Erythroblast (primary cell): ENCODE measurements around the gene PIP4K2A.
A peak's percentile ranks its signal among the peaks of the same experiment; 100 is the strongest.

Experiments
- DNase-seq, 2 experiments: peaks; one replicate each; lab custom pipeline; 2025; lab: John Stamatoyannopoulos, UW
- GATA1 ChIP-seq: IDR thresholded peaks from 2 replicates; pipeline ENCODE4 v1.6.1; 2011; ENCODE audit warnings: low read depth, mild to moderate bottlenecking, control low read depth, low read length, moderate library complexity
- POLR2A ChIP-seq: IDR thresholded peaks from 2 replicates; pipeline ENCODE4 v1.6.1; 2011; ENCODE audit warnings: mild to moderate bottlenecking, low read length

The PIP4K2A gene

DNA sequence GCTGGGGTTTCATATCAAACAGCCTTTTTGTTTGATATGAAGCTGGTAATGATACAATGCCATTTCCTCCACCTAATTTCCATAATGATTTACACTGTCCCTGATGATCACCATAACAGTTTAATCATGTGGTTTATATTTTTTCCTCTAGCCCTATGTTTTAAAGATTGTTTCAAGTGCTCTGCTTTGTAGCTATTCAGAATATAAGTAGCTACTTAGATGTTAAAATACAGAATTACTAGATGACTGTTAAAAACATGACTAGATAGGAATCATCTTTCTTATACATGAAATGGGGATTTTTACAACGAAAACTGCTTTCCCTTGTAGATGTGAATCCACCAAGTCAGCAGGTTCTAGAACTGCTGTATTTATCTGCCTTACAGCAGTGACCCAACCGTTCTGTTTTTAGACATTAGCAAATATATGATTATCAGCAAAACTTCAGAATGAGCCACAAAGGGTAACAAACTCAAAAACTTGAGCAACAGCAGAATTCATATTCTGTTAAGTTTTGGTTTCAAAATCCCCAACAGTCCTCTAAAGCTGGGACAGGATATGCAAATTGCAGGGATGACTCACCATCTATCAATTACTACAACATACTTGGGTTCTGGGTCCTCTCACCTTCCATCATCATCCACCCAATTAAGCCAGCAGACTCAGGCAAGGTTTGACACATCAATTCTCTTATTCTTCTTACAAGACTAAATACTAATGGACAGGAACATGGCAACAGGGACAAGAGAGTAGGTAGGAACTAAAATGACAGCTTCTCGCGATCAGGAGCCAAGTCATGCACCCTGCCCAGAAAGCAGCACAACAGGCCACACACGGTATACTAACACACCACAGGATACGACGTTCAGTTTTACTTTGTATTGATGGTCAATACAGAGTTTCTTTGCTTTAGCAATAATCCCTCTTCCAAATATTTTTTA, 83.9 kb downstream of the PIP4K2A start:
- TF ChIP-seq POLR2A (no peak), GATA1 (no peak)
- DNase-seq, result peak; percentile 73 to 88

DNA sequence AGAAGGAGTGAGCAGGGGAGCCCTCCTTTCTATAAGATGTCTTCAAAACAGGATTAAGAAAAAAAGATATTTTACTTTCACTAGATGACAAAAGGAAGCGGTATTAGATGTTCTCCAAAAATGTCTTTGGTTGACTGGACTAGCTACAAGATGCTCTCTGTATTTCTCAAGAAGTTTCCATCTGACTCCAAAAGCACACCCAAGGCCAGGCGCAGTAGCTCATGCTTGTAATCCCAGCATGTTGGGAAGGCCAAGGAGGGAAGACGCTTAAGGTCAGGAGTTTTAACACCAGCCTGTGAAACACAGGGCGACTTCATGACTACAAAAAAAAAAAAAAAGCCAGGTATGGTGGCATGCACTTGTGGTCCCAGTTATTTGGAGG, 84.5 kb downstream of the PIP4K2A start:
- DNase-seq, result peak in 1 of 2 experiments; percentile 44
- TF ChIP-seq POLR2A (no peak), GATA1 (no peak)

DNA sequence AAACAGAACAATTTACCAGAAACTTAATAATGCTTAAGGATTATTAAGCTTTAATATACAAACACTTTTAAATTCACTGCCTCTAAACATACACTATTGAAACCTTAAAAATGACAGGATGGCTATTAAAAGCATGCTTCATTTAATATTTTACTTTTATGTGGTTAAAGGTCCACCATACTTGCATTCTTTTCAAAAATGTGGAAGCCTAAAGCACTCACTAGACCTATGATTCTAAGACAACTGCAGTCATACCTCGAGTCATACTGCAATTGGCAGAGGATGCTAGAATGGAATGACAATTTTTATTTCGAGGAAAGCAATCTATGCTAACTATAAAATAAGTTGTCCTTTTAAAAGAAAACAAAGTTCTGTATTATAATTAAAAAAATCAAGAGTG, 85.3 kb downstream of the PIP4K2A start:
- DNase-seq, result peak in 1 of 2 experiments; percentile 27
- no peak for TF ChIP-seq POLR2A
- TF ChIP-seq GATA1, result no peak

DNA sequence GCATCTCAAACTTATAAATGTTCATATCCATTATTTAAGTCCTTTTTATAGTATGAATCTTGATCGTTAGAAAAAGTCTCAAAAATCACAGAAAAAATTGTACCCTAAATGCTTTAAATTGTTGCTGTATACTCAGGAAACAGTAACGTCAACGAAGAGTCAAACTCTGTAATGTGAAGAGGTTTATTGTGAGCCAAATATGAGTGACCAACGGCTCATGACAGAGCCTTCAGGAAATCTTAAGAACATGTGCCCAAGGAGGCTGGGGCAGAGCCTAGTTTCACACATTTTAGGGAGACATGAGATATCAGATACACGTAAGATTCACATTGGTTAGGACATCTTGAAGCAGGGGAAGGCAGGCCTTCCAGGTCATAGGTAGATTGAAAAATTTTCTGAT, 86.1 kb downstream of the PIP4K2A start:
- no peak for TF ChIP-seq GATA1
- TF ChIP-seq POLR2A, result no peak
- DNase-seq, result no peak

DNA sequence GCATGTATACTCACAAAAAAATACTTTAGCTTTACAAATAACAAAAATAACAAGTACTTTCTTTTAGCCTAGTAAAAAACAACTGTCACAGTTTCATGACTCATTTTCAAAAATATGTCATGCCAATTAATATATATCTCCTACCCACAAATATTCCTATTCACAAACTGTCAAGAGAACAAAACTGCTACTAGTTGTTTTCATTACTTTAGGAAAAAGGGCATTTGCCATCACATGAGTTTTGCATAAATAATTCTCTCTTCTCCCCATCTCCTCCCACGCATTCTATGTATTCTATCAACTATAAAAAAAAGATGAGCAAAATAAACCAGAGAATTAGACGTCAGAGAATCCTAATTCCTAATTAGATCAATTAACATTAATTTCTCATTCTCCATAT, 87.6 kb downstream of the PIP4K2A start:
- no peak for DNase-seq
- TF ChIP-seq POLR2A (no peak), GATA1 (no peak)

DNA sequence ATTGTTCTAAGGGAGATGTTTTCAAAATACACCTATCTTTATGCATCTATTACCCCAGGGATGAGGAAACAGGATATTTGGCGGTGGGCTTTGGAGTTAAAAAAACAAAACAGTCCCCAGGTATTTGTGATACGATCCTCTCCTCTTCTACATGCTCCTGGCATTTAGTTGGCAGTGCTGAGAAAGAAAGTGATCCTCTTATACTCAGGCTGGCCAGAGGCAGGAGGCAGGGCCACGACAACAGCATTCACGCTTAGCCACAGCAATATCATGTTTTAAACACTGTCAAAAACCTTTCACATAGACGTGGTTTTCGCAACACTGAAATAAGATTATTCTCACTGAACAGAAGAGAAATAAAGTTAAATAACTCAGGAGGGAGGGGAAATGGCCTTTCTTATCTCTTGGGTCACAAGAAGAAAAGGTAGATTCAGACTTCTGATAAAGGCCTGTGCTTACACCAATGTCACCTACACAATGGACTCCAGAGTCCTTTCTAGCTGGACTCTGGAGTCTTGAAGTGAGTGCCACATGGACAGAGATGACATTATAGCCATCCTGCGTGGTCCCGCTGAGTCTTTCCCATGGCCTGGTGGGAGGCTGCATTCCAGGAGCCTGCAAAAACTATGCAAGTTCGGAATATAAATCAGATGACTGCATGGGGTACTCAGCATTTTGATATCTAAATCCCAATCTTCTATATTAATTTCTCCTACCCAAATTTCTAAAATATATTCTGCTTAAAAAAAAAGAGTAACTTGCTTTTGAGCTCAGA, 88.7 kb downstream of the PIP4K2A start:
- DNase-seq, result no peak
- TF ChIP-seq GATA1 (no peak), POLR2A (no peak)

DNA sequence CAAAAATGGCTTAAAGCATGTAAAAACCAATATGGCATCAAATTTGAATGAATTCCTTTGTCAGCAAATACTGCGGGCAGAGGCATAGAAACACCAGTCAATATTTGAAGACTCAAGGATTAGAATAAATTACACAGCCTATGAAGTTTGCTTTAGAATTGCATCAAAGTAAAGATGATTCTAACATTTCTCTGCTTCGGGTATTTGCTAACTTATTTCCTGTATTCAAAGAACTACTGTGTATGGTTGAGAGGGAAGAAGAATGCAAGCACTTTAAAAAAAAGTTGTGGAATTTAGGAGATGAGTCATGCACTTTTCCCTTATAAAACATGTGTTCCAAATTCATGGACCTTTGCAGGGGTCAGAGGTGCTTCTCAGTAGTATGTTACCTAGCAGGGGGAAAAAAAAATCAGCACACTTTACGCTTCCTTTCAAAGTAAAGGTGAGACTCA, 90.1 kb downstream of the PIP4K2A start:
- DNase-seq, result no peak

DNA sequence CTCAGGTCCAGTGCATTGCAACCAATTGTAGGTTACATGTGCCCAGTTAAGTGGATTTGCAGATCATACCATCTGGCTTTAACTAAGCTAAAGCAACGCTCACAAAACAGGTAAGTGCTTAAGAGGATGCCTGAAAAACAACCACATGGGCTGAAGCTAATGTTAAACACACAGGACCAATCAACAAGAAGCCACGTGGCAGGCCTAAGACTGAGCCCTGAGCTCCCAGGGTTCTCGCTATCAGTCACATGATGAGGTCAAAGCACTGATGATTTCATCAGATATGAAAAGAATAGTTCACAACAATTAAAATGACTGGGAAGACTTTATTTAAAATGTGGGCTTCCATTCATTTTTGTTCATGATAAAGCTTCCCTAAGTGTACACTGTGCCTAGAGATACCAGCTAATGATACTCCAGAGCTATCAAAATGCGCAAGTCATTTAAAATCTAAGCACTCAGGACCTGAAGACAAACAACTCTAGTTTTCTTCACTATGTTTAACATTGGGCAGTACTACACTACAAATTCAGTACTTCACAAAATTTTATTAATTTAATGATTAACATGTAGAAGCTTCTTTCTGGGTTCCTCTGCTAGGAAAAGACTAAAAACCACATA, 90.6 kb downstream of the PIP4K2A start:
- DNase-seq, result peak; percentile 48 to 66
- TF ChIP-seq POLR2A, result no peak
- TF ChIP-seq GATA1, result no peak

More for the DNA sequence above, 90.1 kb downstream of the PIP4K2A start:
- TF ChIP-seq POLR2A (no peak), GATA1 (no peak)

DNA sequence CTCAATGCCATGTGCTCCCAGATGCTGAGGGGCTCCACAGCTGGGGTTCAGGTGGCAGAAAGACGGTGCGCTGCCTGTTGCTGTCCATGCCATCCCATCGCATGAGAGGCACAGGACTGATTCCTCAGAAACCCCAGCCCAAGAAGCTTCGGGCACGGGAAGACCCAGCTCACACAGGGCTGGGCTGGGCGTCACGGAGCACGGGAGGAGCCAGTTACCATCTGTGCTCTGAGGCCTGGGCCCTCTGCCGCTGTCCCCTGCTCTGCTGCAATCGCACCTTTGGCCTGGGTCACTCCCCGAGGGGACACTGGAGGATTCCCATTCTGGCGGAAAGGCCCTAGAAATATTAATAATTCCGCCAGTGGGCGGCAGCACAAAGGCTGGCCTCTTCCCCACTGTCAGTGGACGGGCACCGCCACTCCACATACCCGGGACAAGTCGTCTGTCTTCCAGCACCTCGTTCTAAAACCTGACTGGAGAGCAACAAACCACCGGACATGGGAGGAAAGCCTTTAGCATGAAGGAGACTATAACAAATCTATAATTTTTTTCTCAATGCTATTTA, 92.1 kb downstream of the PIP4K2A start:
- no peak for TF ChIP-seq POLR2A
- TF ChIP-seq GATA1, result no peak

DNA sequence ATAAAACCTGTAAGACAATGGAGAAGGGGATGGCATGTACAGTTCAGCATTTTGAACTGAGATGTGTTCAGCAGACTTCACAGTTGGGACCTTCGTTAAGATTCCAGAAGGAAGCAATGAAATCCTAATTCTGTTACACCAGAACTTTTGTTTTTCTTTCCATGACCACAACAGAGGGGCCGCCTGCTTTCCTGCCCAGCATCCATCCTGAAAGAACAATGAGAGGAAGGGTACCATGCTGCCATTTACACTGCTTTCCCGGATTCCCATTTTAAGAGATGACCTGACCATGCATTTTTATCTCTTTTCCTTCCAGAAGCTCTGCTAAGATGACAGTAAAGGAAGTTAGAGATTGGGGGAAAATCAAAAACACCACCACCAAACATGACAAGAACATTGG, 92.7 kb downstream of the PIP4K2A start:
- DNase-seq, result no peak
- TF ChIP-seq GATA1 (no peak), POLR2A (no peak)

More for the DNA sequence above, 92.1 kb downstream of the PIP4K2A start:
- no peak for DNase-seq

DNA sequence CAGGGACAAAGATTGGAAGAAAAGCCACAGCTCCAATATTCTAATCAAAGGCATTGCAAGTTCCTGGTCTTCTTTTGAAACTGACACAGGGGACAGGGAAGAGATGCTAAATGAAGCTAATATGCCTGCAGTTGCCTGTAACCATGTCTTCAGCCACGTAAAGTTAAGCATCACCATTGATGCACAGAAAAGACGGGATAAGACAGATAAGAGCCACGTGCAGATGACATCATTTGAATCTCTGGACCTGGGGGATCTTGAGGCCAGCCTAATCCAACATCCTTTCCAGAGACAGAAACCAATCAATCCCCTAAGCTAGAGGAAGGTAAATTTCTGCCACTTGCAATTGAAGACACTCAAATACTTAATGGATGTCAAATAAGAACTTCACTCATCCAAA, 93.4 kb downstream of the PIP4K2A start:
- TF ChIP-seq POLR2A (no peak), GATA1 (no peak)
- peak in 1 of 2 experiments; percentile 27 for DNase-seq

DNA sequence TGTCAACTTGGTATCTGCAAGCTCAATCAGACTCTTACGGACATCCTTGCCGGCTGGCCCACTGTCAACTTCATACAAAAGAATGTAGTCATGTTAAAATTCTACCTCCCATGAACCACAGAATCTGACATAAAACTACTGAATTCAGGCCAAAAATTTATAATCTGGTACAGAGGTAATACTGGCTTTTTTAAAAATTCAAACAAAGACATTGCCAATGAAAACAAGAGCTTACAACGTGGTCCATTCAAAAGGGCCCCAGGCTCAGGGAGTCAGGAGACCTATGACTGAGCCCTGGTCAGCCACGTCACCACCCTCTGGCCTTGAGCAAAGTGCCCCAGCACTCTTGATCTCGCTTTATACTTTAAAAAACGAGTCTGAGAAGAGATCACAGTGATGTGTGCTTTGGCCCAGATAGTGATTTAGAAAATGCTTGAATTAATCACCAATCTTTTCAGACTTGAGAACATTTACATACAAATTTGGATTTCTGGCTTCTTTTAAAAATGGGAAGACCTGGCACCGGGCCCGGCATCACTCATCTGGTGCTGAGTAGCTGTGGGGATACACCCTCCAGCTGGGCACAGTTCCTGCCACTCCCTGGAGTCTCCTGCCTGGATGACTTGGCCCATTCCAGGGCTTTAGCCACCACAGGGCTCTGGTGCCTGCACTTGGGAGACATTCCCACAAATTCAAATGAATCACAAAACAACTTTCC, 94.1 kb downstream of the PIP4K2A start:
- TF ChIP-seq GATA1 (no peak), POLR2A (no peak)
- peak in 1 of 2 experiments; percentile 58 for DNase-seq
